NCI-H510A treated with DMSO at 0.1 percent for 48 hours (cell line): ENCODE results near the gene FAM13B.
A peak's percentile ranks its signal among the peaks of the same experiment; 100 is the strongest.
"Not testable (repeated sequence)": the region's sequence is repeated elsewhere in the genome, so short reads cannot be mapped to it uniquely, and the experiment has no call there.

ENCODE experiments used
- DNase-seq: peaks from one replicate; lab custom pipeline; 2025; lab: John Stamatoyannopoulos, UW

FAM13B gene

DNA sequence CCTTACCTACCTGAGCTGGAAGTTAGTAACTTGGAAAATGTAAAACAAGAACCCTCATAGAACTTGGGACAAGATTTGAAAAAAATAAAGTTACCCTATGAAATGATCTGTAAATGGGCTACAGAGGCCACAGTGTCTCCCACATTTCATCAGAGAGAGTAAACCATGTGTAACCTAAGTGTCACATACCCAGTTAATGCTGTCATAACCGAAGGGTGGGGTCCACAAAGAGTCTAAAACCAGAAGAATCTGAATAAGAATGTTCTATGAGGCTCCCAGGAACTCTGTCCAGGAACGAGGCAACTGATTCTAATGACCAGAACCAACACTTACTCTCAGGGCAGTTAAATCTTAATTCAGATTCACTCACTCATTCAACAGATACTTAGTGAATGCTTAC lies 1.0 kb upstream of the FAM13B start:
- no peak for DNase-seq

DNA sequence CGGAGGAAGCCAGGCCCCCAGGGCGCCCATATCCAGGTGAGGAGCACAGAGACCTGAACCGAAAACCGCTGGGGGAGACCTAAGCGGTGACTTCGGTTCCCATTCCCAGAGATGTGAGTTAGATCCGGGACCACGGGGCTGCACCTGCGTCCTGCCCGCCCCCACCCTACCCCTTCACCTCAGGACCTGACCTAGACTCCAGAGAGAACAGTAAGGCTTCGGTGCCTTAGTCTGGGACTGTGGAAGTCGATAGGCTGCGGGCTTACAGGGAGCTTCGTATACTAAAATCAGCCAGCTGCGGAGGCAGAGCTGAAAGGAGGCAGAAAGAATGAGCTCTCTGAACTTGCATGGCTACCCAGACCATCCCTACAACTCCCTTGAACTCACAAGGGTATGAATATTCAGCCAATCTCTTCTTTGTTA lies 518 bp upstream of the FAM13B start:
- peak; percentile 28 for DNase-seq

DNA sequence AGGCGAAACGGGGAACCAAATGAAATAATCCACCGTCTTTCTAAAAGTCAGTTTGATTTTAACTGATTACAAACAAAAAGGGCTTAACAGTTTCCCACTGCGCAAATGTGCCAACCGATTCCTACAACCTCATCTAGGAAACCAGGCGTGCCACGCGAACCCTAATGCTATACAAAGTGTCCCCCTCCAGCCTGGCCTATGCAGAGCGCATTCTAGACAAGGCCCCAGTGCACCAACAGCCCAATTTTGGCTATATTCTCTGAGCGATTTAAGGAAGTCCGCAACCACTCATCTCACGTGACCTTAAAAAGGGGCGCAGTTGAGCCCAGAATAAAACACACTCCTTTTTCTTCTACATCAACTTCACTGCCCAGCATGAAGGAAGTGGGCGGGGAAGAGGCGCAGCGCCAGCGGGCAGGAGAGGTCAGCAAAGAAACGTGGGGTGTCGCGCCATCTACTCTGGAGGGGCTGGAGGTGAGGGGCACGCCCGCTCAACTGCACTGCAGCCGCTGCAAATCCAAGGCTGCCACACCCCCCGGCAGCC lies 779 bp downstream of the FAM13B start:
- DNase-seq = no peak

DNA sequence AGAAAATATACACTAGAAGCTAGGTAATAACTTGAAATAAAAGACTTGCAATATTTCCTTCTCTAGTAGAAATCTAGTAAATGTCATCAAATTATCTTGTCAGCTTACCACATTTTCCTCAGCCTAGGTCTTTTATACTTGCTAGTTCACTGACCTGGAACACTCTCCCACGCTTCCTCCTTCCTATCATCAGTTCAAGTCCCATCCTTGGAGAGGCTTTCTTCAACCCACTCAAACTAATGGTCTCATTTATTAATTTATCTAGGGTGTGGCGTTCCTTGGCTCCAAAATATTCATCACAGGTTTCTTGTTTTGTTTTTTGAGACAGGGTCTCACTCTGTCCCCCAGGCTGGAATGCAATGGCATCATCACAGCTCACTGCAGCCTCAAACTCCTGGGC lies 2.9 kb downstream of the FAM13B start:
- no peak for DNase-seq

DNA sequence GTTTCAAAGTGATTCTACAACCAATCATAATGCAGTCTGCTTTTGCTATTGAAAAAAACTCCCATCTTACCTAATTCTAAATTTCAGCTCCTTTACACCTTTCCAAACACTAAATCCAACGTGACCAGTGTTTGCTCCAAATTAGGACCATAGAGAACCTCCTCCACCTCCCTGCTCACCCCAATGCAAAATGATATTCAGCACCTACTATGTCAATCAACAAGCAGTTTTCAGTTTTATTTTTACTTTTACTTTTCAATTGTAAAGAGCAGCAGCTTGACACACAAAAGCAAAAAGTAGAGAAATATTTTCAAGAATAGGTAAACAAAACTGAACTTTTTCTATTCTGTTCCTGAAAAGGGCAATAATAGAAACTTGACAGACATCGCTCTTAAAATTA lies 3.4 kb downstream of the FAM13B start:
- no peak for DNase-seq

DNA sequence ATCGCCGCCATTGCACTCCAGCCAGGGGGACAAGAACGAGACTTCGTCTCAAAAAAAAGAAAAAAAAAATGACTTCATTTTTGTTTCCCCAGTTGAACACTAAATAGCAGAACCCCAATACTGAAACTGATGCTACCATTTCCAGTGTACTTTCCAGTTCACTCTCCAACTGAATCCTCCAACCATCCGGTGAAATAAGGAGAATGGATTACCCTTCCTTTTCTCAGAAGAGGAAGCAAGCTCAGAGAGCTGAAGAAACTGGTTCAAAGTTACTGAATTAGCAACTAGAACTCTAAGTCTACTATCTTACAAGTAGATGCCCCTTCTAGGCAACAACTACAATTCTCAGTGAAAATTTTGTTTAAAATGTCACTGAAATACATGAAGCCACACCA lies 3.9 kb downstream of the FAM13B start:
- DNase-seq = no peak

DNA sequence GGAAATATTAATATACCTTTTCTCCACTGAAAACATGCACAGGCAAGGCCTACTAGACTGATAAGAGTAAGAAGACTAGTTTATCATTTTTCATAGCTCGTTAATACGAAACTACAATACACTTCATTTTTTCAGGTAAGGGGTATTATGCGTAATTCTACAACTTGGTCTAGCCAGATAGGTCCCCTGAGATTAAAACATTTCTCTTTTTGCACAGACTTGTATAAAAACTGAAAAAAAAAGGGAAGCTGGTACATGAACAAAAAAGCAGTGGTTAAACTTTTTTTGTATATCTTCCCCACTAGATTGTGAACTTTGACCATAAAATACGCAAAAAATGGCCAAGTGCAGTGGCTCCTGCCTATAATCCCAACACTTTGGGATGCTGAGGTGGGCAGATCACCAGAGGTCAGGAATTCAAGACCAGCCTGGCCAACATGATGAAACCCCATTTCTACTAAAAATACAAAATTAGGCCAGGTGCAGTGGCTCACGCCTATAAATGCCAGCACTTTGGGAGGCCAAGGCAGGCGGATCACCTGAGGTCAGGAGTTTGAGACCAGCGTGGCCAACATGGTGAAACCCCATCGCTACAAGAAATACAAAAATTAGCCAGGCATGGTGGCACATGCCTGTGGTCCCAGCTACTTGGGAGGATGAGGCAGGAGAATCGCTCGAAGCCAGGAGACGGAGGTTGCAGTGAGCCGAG lies 4.5 kb downstream of the FAM13B start:
- not testable (repeated sequence) for DNase-seq

DNA sequence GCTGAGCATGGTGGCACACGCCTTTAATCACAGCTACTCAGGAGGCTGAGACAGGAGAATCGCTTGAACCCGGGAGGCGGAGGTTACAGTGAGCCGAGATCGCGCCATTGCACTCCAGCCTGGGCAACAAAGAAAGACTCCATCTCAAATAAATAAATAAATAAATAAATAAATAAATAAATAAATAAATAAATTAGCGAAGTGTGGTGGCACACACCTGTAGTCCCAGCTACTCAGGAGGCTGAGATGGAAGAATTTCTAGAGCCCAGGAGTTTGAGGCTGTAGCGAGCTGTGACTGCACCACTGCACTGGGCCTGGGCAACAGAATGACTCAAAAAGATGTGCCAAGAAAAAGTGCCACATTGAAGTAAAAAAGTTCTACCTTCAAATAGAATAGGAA lies 6.1 kb downstream of the FAM13B start:
- not testable (repeated sequence) for DNase-seq

DNA sequence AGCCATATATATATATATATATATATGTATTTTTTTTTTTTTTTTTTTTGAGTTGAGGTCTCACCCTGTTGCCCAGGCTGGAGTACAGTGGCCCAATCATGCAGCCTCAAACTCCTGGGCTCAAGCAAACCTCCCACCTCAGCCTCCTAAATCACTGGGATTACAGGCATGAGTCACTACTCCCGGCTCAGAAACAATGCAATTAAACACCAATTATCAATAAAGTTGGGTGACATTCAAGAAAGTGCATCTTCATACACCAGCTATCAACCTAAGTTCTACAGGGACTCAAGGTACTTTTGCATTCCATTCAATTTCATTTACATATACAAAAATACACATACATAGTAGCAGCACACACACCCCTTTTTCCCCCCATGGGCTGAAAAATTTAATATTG lies 7.6 kb downstream of the FAM13B start:
- no peak for DNase-seq

DNA sequence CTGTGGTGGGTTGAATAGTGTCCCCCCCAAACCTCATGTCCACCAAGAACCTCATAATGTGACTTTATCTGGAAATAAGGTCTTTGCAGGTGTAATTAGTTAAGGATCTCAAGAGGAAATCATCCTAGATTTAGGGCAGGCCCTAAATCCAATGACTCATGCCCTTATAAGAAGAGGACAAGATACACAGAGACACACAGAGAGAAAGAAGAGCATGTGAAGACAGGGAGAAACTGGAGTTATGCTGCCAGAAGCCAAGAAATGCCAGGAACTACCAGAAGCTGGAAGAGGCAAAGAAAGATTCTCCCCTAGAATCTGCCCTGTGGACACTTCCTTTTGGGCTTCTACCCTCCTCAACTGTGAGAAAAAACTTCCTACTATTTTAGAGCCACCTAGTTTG lies 8.8 kb downstream of the FAM13B start:
- DNase-seq = no peak

DNA sequence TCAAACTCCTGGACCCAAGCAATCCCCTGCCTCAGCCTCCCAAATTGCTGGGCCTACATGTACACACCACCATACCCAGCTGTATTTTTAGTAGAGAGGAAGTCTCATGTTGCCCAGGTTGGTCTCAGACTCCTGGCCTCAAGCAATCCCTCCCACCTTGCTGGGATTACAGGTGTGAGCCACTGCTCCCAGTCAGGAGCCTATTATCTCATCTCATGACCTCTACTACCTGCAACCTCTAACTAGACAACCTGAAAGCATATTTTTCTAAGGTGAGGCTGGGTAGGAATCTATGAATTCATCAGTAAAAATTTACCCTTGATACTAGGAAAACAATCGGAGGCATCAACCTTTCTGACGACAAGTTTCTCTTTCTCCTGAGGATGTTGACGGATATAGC lies 10.0 kb downstream of the FAM13B start:
- DNase-seq = no peak

DNA sequence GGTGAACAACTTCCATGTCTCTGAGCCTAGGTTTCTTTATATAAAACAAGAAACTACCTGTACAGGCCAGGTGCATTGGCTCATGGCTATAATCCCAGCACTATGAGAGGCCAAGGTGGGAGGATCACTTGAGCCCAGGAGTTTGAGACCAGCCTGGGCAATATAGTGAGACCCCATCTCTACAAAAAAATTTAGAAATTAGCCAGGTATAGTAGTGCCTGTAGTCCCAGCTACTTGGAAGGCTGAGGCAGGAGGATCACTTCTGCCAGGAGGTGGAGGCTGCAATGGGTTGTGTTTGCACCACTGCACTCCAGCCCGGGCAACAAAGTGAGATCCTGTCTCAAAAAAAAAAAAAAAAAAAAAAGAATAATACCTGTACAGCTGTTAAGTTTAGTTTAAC lies 11.1 kb downstream of the FAM13B start:
- DNase-seq = no peak

DNA sequence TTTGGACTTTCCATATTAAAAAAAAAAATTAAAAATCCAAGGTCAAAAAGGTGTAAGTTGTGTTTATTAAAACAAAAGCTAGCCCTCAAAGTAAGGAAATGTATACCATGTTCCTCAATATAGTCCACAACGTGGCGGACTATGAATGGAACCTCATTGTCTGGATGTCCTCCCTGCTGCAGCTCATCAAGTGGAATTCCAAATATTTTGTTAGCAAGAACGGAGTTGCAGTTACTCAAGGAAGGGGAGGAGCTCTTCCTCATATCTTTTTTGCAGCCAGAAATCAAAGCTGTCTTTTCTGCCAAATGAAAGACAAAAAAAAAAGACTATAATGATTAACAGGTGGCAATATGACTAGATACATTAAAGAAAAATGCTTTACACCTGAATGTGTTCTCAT lies 14.0 kb downstream of the FAM13B start:
- DNase-seq = no peak

DNA sequence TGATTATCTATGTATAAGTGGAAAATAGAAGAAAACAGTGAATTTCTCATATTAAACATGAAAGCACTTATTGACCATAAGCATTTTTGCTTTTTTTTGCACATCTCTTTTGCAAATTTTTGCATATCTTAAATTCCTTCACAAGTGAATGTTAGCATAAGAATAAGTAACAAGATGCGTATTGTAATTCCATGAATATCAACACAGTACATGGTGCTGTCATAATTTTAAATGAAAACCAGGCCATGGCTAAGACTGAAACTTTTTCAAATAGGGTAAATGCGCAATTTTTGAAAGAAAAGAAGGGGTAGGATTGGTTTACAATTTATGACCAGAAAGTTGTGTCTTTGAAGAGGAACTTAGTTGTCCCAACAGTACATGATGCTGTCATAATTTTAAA lies 17.0 kb downstream of the FAM13B start:
- no peak for DNase-seq

DNA sequence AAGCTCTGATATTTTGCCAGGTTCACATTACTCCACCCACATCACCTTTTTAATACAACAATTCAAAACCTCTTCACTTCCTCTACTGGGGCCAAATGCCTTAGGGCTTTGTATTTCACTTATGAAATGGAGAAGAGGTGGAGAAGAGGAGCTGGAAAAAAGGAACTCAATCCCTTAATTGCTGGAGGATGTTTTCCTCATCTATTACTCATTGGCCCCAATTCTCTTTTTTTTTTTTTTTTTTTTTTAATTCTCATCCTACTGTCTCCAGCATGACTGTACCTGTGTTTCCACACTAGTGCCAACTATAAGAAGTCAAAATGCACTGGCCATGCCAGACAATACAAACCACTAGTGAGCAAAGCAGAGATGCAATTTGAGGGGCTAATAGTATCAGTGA lies 20.9 kb downstream of the FAM13B start:
- DNase-seq = no peak

DNA sequence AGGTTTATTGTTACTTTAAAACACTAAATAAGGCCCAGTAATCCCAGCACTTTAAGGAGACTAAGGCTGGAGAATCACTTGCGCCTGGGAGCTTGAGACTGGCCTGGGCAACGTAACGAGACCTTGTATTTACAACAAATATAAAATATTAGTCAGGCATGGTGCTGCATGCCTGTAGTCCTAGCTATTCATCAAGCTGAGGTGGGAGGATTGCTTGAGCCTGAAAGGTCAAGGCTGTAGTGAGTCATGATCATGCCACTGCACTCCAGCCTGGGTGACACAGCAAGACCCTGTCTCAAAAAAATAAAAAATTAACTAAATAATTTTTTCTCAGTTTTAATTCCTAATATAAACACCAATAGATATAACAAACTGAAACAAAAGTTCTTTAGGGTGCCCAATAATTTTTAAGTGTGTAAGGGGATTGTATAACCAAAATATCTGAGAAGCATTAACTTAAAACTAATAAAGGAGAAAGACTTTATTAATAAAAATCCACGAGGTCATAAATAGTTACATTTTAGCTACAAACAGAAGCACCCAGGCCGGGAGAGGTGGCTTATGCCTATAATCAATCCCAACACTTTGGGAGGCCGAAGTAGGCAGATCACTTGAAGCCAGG lies 32.7 kb downstream of the FAM13B start:
- DNase-seq = no peak

DNA sequence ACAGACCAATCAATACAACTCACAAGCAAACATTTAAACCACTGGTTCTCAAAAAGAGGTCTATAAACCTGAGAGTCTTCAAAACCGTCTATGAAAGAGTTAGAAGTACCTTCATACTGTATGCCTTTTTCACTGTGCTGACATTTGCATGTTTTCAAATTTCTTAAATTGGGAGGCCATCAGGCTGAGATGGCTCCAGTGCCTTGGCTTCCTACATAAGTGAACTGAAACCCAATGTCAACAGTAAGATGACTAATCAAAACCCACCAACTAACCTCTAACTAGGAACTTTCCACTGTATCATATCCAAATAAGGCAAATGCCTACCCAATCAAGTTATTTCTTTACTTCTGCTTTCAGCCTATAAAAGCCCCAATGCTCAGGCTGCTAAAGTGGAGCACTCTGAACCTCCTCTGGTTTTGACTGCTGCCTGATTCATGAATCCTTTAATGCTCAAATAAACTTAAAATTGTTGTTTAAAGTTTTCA lies 35.1 kb downstream of the FAM13B start:
- no peak for DNase-seq

DNA sequence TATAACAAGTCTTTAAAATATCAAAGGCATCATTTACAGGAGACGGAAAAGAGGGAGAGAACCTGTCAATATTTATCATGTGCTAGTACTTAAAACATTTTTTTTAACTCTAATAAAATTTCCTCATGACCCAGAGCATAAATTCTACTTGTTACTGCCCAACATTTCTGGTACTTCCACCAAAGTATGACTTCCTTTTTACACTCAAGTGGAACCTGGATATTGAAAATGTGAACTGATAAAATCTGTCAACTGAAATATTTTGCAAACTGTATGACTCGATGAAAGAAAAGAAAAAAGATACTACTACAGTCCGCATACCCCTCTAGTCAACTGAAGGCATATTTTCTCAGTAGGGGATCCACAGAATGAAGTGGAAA lies 37.1 kb downstream of the FAM13B start:
- DNase-seq = no peak

DNA sequence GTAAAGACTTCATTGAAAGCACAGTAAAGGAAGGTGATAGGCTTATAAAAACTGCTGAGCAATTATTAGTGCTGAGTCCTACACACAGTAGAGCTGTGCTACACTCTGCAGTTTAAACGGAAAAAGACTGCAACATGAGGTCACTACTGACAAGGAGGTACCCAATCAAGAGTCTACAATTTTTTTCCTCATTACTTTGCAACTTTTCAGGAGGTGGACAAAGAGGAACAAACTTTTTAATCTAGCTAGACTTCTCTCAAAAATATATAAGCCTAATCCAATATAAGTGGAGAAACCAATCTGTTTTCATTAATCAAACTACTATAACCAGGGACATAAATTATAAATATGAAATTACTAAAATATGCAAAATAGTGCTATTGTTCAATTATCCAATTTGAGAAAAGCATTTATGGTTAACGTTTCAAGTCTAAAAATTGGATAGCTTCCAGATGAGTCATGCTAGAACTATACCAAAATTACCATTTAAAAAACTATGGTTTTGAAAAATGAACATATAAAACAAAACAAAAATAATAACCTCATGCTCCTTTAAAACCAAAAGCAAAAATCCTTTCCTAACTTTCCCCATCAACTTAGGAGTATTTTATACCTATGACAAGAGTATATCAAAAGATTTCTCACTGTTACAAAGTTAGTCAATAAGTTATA lies 37.7 kb downstream of the FAM13B start:
- DNase-seq = no peak

DNA sequence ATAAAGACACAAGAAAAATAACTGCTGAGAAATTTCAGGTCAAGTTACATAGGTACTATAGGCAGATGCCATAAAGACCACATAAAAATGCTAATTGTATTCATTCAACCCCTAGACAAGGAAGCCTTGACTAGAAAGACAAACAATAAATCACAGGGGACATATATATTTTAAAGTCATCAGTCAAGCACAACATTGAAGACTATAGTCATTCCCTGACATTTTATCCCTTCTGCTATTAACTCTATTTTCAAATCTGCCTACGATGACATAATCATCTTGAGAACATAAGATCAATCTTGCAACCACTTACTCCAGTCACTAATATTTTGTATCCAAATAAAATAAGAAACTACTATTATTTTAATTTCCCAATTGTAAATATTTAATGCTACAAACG lies 38.3 kb downstream of the FAM13B start:
- no peak for DNase-seq

DNA sequence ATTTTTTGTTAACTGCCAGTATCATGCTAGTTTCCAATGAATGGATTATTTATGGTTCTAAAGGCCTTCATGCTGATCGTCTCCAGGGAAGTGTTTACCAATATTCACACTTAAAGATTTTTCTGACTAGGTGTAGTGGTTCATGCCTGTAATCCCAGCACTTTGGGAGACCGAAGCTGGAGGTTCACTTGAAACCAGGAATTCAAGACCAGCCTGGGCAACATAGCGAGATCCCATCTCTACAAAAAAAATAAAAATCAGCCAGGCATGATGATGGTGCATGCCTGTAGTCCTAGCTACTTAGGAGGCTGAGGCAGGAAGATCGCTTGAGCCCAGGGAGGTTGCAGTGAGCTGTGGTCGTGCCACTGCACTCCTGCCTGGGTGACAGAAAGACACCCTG lies 43.5 kb downstream of the FAM13B start:
- DNase-seq = no peak

DNA sequence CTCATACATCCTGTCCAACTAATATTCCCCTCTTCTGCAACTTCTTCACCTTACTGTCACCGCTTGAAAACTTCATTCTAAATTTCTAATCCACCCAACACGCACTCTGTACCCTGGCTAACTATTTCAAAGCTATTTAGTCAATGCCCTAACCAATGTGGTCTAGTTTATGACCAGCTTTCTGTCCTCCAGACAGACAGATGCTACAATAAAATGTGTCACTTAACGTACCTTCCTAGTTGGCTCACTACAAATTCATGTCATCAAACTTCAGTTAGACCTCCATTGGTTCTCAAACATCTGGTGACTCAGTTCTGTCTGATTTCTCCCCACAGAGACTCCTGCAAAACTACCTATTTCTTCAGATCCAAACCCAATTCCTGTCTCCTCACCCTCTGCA lies 57.7 kb downstream of the FAM13B start:
- DNase-seq = no peak

DNA sequence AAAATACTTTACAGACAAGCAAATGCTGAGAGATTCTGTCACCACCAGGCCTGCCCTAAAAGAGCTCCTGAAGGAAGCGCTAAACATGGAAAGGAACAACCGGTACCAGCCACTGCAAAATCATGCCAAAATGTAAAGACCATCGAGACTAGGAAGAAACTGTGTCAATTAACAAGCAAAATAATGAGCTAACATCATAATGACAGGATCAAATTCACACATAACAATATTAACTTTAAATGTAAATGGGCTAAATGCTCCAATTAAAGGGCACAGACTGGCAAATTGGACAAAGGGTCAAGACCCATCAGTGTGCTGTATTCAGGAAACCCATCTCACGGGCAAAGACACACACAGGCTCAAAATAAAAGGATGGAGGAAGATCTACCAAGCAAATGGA lies 62.5 kb downstream of the FAM13B start:
- DNase-seq = not testable (repeated sequence)
